Pancreas (tissue), 10 donors: ENCODE data around the gene OBSCN. TPM values are rescaled to one million over a fixed set of nuclear protein-coding genes. Genes with fewer than 3 reads are reported as not detected.

Source experiments
- ATAC-seq, 4 donors: fragments of 200-7000 bp; cut with Tn5 transposase; one replicate each; pipeline versions ENCODE4 v1.8.0 to v1.9.1; 2020; ENCODE audit warnings: mild to moderate bottlenecking in 4 of 4, moderate library complexity in 4 of 4
- DNase-seq, 6 donors: peaks; one replicate each; pipeline ENCODE4 v3.0.0-alpha.2; 2020
- FAIRE-seq: peaks from 2 replicates; lab custom pipeline; 2012; peaks lifted over from hg19 to GRCh38; lab: Jason Lieb, UNC
- H3K27ac ChIP-seq, 4 donors: fragments of 200-600 bp; sonication (generic); 1 replicate in 3 of 4; 2 replicates in 1 of 4; pipeline versions ENCODE4 v1.5.0 to v1.8.0; 2020
- H3K27me3 ChIP-seq, 4 donors: fragments of 200-600 bp; one replicate each; pipeline ENCODE4 v1.8.0; 2021
- H3K36me3 ChIP-seq, 3 donors: fragments of 200-600 bp; sonication (generic) in 1 of 3; one replicate each; pipeline versions ENCODE4 v1.5.0 to v1.8.0; 2020 to 2021
- H3K4me1 ChIP-seq, 3 donors: fragments of 200-600 bp; one replicate each; pipeline ENCODE4 v1.8.0; 2021
- H3K4me3 ChIP-seq, 4 donors: fragments of 200-600 bp; sonication (generic) in 2 of 4; one replicate each; pipeline versions ENCODE4 v1.5.0 to v1.8.0; 2020 to 2021
- H3K9me3 ChIP-seq, 4 donors: fragments of 200-600 bp; one replicate each; pipeline ENCODE4 v1.8.0; 2021
- WGBS, 2 donors: extraction: QIAGEN DNeasy Blood & Tissue Kit; methylation state at CpG; one replicate each; pipeline ENCODE4 v1.1.7; 2013; 5-methylcytosine and 5-hydroxymethylcytosine counted together
- intact Hi-C, 3 donors: fragments of 100-400 bp; cut with DNase I; formaldehyde crosslinking; loops; one replicate each; pipeline versions ENCODE4 v1.11.1 to v1.14.2; 2022
- polyA plus RNA-seq, 2 donors: library from polyadenylated mRNA; stranded (reverse); fragments of 200-250 nt; gene quantifications; one replicate each; pipeline ENCODE4 v1.2.3, GENCODE V29; 2013
- total RNA-seq, 6 donors: library from RNA; stranded (reverse); fragmentation: NEBNext Ultra II Directional in 4 of 6; extraction: Animal tissue kit (Norgen Biotek cat#: 25700) in 4 of 6; gene quantifications; one replicate each; pipeline versions ENCODE4 v1.2.1 to v1.2.4, GENCODE V29; 2021 to 2023
- TF ChIP-seq, protein P1 (sequence below), 4 donors: fragments of 200-600 bp; sonication (generic) in 3 of 4; IDR thresholded peaks; one replicate each; pipeline versions ENCODE4 v1.5.0 to v1.8.0; 2021; ENCODE audit warnings: antibody characterized with exemption in 4 of 4
- donor health status: healthy with polysubstance abuse.
- donor health status: DM: no; HTN: no; CAD: no; lungs with moderate emphysema.
- donor health status: DM: no; HTN: no; CAD: no.
- donor health status: control.
- donor health status: control.
- donor health status: Bipolar disorder and iron deficiency.
- donor health status: DM: yes; HTN: yes; CAD: no.
- donor health status: DM: no; HTN: no; CAD: no.
- donor health status: DM: no; HTN: no; CAD: no.
- donor health status: DM: yes; HTN: yes; CAD: no.

OBSCN gene
- total and polyA plus RNA-seq, 8 donors, result 7.9 to 61.4 (median 11.3) TPM

DNA sequence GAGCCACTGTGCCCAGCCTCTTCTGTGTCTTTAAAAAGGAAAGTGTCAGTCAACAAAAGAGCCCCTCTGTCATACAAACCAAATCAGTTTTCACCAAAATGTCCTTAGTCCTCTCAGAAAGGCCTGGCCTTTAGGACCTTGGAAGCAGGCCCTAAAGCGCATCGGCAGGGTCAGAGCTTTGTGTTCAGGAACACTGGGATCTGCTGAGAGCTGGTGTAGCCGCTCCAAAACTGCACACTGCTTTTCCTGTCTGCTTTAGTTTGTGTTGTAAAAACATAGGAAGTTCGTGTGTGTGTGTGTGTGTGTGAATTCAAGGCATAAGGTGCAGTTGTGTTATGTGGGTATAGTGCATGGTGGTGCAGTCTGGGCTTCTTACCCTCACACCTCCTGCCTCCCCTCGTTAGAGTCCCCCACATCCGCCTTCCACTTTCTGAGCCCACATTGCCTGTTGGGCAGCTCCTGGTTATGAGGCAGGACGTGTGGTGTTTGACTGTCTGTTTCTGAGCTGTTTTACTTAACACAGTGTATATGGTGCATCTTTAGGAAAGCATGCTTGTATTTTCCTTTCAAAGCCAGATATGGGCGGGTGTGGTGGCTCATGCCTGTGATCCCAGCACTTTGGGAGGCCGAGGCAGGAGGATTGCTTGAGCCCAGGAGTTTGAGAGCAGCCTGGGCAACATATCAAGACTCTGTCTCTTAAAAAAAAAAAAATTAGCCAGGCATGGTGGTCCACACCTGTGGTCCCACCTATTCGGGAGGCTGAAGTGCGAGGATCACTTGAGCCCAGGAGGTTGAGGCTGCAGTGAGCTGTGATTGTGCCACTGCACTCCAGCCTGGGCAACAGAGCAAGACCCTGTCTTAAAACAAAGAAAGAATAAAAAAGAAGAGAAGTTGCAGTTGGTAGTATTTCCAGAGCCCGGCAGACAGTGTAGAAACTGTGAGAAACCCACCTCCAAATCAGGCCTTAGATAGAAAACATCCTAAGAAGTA, 29.8 kb upstream of the OBSCN start:
- Histone ChIP-seq H3K4me1 (no peaks in the 10 kb centered on the region), H3K27me3 (no peaks in the 10 kb centered on the region), H3K4me3 (no peak overlapping the region), H3K27ac (no peak overlapping the region), H3K36me3 (peaks cover 0 to 4% (median 0%) of the 10 kb centered on the region in 3 donors), H3K9me3 (no peaks in the 10 kb centered on the region)
- 87 to 93% methylated on average over 12 of the region's 12 CpGs for WGBS, 2 donors
- ATAC-seq, result no peak
- no peak for FAIRE-seq
- no peak for DNase-seq
- TF ChIP-seq, protein P1, sequence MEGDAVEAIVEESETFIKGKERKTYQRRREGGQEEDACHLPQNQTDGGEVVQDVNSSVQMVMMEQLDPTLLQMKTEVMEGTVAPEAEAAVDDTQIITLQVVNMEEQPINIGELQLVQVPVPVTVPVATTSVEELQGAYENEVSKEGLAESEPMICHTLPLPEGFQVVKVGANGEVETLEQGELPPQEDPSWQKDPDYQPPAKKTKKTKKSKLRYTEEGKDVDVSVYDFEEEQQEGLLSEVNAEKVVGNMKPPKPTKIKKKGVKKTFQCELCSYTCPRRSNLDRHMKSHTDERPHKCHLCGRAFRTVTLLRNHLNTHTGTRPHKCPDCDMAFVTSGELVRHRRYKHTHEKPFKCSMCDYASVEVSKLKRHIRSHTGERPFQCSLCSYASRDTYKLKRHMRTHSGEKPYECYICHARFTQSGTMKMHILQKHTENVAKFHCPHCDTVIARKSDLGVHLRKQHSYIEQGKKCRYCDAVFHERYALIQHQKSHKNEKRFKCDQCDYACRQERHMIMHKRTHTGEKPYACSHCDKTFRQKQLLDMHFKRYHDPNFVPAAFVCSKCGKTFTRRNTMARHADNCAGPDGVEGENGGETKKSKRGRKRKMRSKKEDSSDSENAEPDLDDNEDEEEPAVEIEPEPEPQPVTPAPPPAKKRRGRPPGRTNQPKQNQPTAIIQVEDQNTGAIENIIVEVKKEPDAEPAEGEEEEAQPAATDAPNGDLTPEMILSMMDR (IDR thresholded peaks at IDR 0.05), result no peak
- intact Hi-C loops, result no loop called here

DNA sequence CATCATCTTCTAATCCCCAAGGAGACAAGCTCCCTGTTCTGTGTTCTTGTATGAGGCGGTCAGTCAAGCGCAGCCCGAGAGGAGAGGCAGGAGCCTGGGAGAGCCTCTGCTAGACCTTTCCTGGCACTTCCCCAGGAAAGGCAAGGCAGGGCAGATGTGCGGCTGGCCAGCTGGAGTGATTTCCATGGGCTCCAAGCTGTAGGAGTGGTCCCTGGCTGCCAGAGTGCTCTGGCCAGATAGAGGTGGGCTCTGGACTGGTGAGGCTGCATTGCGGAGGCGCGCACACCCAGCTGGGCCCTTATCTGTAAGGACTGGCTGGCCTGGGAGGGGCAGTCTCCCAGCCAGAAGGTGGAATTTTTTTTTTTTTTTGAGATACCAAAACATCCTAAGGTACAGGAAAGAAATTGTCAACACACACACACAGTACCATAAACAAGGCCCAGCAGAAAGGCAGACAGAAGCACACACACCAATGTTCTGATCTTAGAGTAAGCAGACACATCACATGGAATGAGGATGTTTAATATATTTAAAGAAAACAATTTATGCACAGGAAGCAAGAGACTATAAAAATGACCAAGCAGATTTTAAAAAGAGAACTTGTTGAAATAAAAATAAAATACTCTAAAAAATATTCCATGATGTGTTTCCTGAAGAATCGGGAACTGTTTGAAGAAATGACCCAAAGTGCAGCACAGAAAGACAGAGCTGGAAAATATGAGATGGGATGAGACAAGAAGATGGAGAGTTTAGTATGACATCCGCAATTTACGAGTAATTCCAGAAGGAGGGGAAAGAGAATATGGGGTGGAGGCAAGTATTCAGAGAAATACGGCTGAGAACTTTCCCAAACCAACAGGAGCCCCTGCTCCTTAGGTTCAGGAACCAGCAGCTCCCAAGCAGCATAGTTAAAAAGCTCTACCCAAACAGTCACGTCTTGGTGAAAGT, 28.8 kb upstream of the OBSCN start:
- Histone ChIP-seq H3K4me3 (no peak overlapping the region), H3K4me1 (no peaks in the 10 kb centered on the region), H3K27me3 (no peaks in the 10 kb centered on the region), H3K9me3 (no peaks in the 10 kb centered on the region), H3K36me3 (peaks cover 0 to 4% (median 0%) of the 10 kb centered on the region in 3 donors), H3K27ac (no peak overlapping the region)
- 87 to 89% methylated on average over 12 of the region's 12 CpGs for WGBS, 2 donors
- FAIRE-seq (no peak), ATAC-seq (no peak), DNase-seq (no peak)
- TF ChIP-seq, protein P1 (IDR thresholded peaks at IDR 0.05), result no peak
- intact Hi-C loops, result no loop called here

DNA sequence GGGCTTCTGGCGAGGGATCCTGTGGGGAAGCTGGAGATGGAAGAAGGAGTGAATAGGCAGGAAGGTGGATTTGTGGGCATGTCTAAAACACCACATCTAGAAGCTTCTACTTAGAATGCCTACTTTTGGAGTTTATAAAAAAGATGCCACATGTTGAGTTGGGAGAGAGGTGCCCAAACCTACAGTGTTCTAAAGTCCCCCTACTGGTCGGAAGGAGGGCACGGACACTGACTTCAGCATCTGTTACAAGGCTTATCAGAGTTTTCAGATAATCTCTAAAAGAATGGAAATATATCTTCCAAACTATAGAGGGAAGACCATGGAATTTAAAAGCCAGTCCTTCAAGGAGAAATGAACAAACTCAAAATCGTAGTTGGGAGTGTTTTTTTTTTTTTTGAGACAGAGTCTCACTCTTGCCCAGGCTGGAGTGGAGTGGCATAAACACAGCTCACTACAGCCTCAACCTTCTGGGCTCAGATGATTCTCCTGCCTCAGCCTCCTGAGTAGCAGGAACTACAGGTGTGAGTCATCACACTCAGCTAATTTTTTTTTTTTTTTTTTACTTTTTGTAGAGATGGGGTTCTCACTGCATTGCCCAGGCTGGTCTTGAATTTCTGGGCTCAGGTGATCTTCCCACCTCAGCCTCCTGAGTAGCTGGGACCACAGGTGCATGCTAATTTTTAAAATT, 27.4 kb upstream of the OBSCN start:
- Histone ChIP-seq H3K4me1 (no peaks in the 10 kb centered on the region), H3K4me3 (no peak overlapping the region), H3K9me3 (no peaks in the 10 kb centered on the region), H3K27me3 (no peaks in the 10 kb centered on the region), H3K36me3 (no peaks in the 10 kb centered on the region), H3K27ac (no peak overlapping the region)
- DNase-seq (no peak), ATAC-seq (peak in 1 of 4 donors; percentile 43), FAIRE-seq (no peak)
- TF ChIP-seq, protein P1 (IDR thresholded peaks at IDR 0.05), result no peak
- 79 to 90% methylated on average over 4 of the region's 4 CpGs for WGBS, 2 donors
- intact Hi-C loops, result no loop called here

DNA sequence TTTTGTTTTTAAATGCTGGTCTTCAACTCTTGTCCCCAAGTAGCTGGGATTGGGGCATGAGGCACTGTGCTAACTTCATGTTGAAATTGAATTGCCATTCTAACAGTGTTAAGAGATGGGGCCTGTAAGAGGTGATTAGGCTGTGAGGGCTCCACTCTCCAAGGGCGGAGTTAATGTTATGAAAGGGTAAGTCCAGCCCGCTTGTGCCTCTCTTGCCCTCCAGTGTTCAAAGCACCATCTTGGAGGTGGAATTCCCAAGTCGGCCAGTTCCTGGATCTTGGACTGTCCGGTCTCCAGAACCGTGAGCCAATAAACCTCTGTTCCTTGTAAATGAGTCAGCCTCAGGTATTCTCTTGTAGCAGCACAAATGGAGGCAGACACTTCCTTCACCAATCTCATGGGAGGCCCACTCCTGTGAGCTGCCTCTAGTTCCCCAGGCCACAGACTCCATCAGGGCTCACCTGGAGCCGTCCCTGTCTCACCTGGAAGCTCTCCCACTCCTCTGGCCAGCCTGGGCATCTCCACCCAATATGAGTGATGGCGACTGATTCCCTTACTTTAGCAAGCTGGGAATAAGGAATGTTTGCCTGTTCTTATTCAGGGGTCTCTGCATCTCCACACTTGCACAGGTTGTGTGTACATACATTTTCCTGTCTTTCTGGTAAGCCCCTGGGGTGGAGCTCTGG, 26.7 kb upstream of the OBSCN start:
- Histone ChIP-seq H3K9me3 (no peaks in the 10 kb centered on the region), H3K4me3 (no peak overlapping the region), H3K4me1 (no peaks in the 10 kb centered on the region), H3K27ac (no peak overlapping the region), H3K27me3 (no peaks in the 10 kb centered on the region), H3K36me3 (no peaks in the 10 kb centered on the region)
- intact Hi-C loops, result no loop called here
- TF ChIP-seq, protein P1 (IDR thresholded peaks at IDR 0.05), result no peak
- DNase-seq (no peak), FAIRE-seq (no peak), ATAC-seq (no peak)
- 91 to 97% methylated on average over 7 of the region's 7 CpGs for WGBS, 2 donors
